NOMO-1 (cell line): Measurements from ENCODE around the gene CTNNA3.

ENCODE experiments used
- DNase-seq, 2 experiments: peaks; one replicate each; lab custom pipeline; 2025; ENCODE audit not compliant: unreplicated experiment in 2 of 2; lab: John Stamatoyannopoulos, UW

The CTNNA3 gene

GRCh38 chr10:66214721-66215404 lies 1481.1 kb downstream of the CTNNA3 start:
- DNase-seq, result no peak

DNA sequence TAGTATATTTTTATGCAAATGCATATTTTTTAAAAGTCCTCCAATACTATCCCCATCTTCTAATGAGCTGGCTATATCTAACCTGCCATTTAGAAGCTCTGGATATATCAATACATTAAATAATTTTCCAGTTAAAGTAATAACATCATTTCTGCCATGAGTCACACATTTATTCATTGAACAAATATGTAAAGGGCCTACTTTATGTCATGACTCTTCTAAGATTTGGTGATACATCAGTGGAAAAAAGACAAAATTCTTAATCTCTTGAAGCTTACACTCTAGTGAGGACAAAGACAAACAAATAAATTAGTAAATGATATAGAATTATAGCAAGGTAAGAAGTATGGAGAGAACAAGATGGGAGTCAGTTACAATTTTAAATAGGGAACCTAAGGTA lies 1487.0 kb downstream of the CTNNA3 start:
- no peak for DNase-seq

DNA sequence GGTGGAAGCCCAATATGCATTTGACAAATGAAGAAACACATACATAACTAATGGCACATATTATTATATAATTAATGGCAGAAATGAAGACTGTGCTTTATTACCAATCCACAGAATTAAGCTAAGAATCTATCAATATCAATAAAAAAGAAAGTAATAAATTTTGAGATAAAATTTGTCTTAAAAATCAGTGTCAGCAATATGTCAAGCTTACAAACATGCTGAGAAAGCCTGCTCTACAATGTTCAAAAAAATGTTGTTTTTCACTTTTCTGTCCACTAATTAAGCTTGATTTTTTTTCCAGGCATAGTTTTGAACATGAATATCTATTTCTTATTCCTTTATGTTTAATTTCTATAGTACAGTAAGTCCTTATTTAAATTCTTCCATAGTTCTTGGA lies 1491.2 kb downstream of the CTNNA3 start:
- DNase-seq, result no peak

- no peak for DNase-seq
These were observed 1493.9 kb downstream of the CTNNA3 start for GRCh38 chr10:66202101-66202500.

DNA sequence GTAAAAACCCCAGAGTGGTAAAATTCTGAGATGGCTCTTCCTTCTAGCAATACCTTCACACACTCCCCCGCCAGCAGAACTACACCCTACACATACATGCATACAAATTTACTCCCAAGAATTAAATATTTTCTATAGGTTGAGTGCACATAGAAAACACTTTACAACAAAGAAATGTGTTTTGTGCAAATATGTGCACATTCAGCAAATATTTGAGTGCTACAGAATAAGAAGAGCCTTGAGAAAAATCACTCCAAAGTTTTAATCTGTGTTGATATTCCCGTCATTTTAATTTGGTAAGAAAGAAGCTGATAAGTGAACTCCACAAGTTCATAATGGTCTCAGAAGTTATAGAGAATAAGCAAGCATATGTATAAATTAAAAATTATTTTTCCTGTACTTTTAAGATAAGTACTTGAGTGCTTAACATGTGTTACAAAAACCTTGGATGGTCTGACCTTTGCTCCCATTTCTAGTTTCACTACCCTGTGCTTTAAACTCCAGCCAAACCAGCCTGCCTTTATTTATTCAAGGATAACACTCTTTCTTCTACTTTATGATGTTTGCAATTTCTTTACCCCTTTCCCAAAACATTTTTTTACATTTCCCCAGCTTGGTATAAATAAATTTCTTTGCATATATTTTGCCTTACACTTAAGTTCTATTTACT lies 1503.7 kb downstream of the CTNNA3 start:
- no peak for DNase-seq

GRCh38 chr10:66190413-66190812 lies 1505.6 kb downstream of the CTNNA3 start:
- no peak for DNase-seq

- peak in 1 of 2 experiments; percentile 8 for DNase-seq
These were observed 1506.7 kb downstream of the CTNNA3 start for GRCh38 chr10:66189271-66189670.

DNA sequence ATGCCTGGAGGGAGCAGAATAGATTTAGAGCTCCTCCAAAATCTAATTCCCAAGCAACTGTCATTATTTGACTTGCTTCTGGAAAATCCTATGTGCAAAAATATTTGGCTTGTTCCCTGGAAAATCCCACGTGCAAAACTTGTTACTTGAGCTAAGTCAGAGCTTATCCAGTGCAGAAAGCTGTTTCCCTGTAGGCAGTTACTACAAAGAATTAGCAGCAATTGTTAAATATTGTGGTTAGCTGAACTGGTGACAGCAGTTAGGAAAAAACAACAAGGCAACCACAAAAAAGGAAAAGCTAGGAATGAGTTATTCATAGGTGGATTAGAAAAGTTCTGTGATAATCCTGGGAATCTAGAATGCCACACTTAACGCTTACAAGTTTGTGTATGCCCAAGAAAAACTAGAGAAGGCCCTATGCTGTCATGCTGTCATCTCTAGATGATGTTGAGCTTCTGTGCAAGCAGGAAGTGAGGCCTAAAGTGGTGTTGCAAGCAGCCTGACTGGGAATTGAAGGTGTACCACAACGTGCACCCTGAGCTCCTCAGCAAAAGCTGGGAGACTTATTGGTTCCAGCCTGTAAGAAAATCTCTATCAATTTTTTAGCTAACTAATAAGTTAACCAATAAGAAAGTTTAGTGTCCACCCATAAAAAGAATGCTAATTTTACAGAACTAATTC lies 1508.8 kb downstream of the CTNNA3 start:
- DNase-seq, result peak; percentile 23 to 57

DNA sequence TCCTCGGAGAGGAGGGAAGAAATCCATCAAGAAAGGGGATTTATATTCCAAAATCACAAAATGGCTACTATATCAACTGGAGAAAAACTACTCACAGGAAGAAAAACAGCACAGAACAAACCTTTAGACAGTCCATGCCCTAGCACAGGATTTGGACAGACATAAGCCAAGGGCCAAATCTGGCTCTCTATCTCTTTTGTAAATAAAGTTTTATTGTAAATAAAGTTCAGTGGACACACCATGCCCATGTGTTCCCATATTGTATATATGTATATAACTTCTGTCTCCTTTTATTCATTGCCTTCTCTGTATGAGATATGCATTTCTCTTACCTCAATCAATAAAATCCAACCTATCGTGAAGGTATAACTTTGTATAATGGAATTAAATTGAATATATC lies 1513.0 kb downstream of the CTNNA3 start:
- DNase-seq, result no peak

GRCh38 chr10:66180581-66181318 lies 1515.2 kb downstream of the CTNNA3 start:
- peak; percentile 51 to 57 for DNase-seq

DNA sequence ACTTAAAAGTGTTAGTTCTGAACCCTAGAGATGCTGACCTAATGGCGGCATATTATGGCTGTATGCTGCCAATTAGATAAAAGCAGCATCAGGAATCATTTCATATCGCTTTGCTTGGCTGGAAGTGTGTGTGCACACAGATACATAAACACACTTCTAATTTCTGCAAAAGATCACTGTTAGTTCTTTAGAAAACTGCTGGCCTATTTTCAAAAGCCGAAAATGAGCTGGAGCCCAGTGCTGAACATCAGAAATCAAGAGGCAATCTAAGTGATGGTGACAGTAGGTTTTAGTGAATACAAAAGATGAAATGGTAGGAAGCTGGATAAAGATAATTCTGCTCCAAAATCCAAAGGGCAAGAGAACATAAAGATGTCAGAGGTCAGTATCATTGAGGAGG lies 1516.0 kb downstream of the CTNNA3 start:
- DNase-seq, result no peak

DNA sequence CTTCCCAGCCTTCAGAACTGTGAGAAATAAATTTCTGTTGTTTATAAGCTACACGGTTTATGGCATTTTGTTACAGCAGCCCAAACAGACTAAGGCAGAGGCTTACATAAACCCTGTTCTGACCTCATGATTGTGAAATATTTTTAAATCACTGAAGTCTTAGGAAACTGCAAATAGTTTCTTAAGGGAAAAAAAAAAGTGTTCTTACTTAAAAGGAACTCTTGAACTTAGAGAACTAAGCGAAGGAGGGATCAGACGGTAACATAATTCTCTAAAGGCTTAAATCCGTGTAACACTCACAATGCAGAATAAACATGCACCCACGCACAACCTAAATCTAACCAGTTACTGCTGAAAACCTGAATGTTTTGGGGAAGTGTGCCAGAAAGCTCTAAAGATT lies 1519.2 kb downstream of the CTNNA3 start:
- DNase-seq, result peak; percentile 15 to 46

GRCh38 chr10:66167816-66168215 lies 1528.2 kb downstream of the CTNNA3 start:
- no peak for DNase-seq

DNA sequence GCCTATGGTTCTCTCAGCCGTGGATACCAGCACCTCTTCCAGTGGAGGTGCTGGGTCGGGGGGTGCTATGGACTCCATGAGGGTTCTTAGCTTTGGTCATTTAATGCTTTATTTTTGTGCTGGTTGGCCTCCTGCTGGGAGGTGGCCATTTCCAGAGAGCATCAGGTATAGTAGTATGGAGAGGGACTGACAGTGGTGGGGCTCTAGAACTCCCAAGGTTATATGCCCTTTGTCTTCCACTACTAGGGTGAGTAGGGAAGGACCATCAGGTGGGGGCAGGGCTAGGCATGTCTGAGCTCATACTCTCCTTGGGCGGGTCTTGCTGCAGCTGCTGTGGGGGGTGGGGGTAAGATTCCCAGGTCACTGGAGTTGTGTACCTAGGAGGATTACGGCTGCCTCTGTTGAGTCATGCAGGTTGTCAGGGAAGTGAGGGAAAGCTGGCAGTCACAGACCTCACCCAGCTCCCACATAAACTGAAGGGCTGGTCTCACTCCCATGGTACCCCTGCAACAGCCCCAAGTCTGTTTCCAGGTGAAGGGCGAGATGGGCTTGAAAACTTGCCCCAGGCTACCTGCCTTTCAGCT lies 1533.3 kb downstream of the CTNNA3 start:
- DNase-seq, result no peak

DNA sequence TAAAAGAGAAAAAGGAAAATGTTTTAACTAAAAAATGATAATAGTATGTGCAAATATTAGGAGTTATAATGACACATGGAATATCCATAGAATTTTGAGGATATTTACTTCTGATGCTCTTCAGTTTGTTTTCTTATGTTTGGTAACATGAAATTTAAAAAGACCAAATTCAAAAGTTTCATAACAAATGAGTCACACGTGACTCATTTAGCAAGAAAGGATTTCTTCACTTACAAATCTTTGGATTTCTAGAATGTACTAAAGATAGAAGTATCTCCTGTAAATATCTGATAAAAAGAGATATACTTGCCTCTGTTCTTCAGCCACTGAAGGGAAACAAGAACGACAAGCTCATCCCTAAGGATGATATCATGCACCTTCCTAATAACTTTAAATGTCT lies 1544.6 kb downstream of the CTNNA3 start:
- no peak for DNase-seq

GRCh38 chr10:66148312-66148711 lies 1547.7 kb downstream of the CTNNA3 start:
- no peak for DNase-seq

- DNase-seq, result no peak
These were observed 1552.0 kb downstream of the CTNNA3 start for GRCh38 chr10:66144016-66144415.

GRCh38 chr10:66102756-66103155 lies 1593.2 kb downstream of the CTNNA3 start:
- no peak for DNase-seq

DNA sequence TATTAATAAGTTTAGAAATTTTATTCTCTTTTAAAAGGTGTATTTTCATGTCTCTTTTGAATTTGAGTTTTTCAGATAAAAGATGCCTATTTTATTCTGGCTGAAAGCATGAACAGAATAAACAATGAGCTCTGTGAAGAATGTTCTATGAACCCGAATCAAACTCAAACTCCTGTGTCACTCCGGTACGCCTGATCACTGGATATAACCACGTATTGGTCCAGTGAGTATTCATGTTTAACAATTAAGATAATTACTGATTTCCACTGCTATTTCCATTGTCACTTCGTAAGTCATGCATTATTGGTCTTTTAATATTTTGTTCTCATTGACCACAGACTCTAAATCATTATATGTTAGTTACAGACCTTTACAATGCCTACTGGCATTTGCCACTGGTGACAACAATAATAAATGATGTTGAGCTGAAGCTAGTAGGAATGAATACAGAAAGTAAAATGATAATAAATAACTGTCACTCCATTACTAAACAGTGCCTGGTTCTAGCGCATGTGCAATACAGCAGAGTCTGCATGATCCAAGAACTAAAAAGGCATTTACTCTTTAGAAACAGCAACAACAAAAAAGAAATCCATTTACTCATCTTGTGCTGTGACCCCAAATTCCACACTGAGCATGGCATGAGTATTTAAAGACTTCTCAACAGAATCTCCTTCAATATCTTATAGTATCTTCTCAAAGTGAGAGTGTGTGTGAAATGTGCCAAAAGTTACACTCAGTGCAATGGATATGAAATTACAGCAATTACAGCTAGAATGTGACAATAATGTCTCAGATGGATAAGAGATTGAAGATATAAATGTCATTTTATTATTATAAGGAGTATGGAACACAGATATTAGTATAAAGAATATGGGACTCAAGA lies 1597.2 kb downstream of the CTNNA3 start:
- DNase-seq, result no peak

DNA sequence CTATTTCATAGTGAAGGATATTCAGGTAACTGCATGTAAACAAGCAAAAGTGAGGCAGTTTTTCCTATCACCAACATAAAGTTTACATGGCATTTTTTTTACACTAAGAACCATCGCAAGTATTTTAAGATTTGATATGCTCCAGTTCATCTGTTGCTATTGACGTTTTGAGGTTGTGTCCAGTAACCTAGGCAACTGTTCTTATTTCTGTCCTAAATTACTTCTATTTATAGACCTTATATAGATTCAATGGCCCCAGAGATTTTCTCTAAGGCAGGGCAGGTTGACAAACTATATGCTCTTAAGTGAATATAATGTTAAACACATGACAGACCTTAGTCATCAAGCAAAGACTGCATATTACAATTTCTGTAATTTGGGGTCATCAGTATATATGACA lies 1600.4 kb downstream of the CTNNA3 start:
- no peak for DNase-seq
